Stimulated activated CD4-positive, alpha-beta T cell treated with anti-CD3 and anti-CD28 coated beads, Interleukin-1b, Interleukin-23, amount 100 ng/mL, for 24 hours (primary cell): ENCODE data around the gene SNAP91.
A peak's percentile ranks its signal among the peaks of the same experiment; 100 is the strongest.

Experiments used
- DNase-seq, 4 experiments: peaks; one replicate each; pipeline ENCODE4 v3.0.0-alpha.2; 2020; ENCODE audit warnings: low read depth in 4 of 4, low spot score in 1 of 4

SNAP91 gene

GRCh38 chr6:83546636-83547035, 162.3 kb downstream of the SNAP91 start:
- DNase-seq: no peak

GRCh38 chr6:83539678-83540077, 169.2 kb downstream of the SNAP91 start:
- DNase-seq: no peak

- DNase-seq: no peak
These were observed 172.0 kb downstream of the SNAP91 start for GRCh38 chr6:83536647-83537589.

GRCh38 chr6:83536034-83536646, 172.8 kb downstream of the SNAP91 start:
- DNase-seq: peak in 2 of 4 experiments; percentile 13 to 44

GRCh38 chr6:83518816-83519480, 190.0 kb downstream of the SNAP91 start:
- no peak for DNase-seq

- no peak for DNase-seq
These were observed 191.4 kb downstream of the SNAP91 start for GRCh38 chr6:83517500-83517899.

- no peak for DNase-seq
These were observed 193.9 kb downstream of the SNAP91 start for GRCh38 chr6:83514866-83515466.

GRCh38 chr6:83514466-83514865, 194.4 kb downstream of the SNAP91 start:
- no peak for DNase-seq

- peak in 1 of 4 experiments; percentile 9 for DNase-seq
These were observed 196.8 kb downstream of the SNAP91 start, which contains the start of gene PRSS35 for GRCh38 chr6:83511901-83512681. Gene PRSS35 (plus strand): TSS chr6:83512534. CDS start chr6:83523442, 10,908 bp downstream.

GRCh38 chr6:83511266-83511665, 197.6 kb downstream of the SNAP91 start:
- no peak for DNase-seq

- no peak for DNase-seq
These were observed 198.1 kb downstream of the SNAP91 start for GRCh38 chr6:83510791-83511190.

GRCh38 chr6:83509441-83509840, 199.5 kb downstream of the SNAP91 start:
- DNase-seq: no peak

GRCh38 chr6:83505356-83505755, 203.5 kb downstream of the SNAP91 start:
- no peak for DNase-seq
